ENCODE measurements around the gene HNRNPA3. TPM values are rescaled to one million over a fixed set of nuclear protein-coding genes. Genes with fewer than 3 reads are reported as not detected.

HNRNPA3 gene
- 100 to 1,000 TPM; 309 to 312 TPM for total RNA-seq

DNA sequence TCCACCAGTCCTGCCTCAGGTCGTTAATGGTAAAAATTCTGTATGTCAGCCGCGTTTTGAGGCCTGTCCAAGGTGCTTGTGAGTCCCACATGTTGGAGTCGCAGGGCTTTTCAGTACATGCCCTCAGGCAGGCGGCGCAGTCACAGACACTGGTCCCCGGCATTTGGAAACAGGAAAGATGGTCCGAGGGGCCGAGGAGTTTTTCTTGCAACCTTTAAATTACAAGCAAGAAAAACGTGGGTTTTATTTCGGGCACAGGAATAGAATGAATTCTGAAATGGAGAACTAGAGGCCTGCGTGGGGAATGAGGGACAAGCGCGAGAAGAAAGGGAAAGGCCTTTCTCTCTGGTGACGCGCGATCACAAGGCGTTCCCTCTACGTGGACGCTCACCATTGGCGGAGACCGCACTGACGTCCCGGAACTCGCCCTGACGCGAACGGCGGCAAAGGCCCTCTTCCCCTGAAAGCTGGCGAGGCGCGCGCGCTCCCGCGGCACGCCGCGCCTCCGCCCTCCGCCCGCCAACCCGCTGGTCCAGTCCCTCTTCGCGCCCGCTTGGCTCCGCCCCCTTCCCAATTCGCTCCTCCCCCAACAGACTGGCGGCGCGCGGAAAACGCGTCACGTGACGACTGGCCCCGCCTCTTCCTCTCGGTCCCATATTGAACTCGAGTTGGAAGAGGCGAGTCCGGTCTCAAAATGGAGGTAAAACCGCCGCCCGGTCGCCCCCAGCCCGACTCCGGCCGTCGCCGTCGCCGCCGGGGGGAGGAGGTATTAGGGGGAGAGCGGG lies at the start of gene HNRNPA3:
Gene HNRNPA3 (plus strand): TSS at position 689 of the 785 bp plus-strand sequence. CDS start 6 bp downstream, at position 695.
- CTCF ChIA-PET = interaction anchor here (0.7 to 3.6 kb wide), 10 partner anchors 10 to 194 kb away, joined by 3 to 30 read pairs (median 8); partner anchors contain the start of gene NFE2L2
- Mint-ChIP-seq H3K27me3 (no peaks in the 10 kb centered on the region), H3K4me1 (peaks cover 46% of the 10 kb centered on the region), H3K36me3 (ENCODE audit: low read depth) (peaks cover 48% of the 10 kb centered on the region), H3K9me3 (no peaks in the 10 kb centered on the region), H3K27ac (peak within 1 kb of the TSS; percentile 100), H3K4me3 (peak within 1 kb of the TSS; percentile 94)
- POLR2A ChIA-PET = interaction anchor here (0.7 to 4.7 kb wide), 35 partner anchors 10 to 357 kb away, joined by 3 to 255 read pairs (median 5); partner anchors contain the start of genes AGPS and NFE2L2
- DNase-seq = peak; percentile 100

GRCh38 chr2:177164131-177164530 lies 48.5 kb upstream of the HNRNPA3 start:
- Mint-ChIP-seq H3K27me3 (peaks cover 9% of the 10 kb centered on the region), H3K27ac (no peak overlapping the region), H3K4me3 (no peak overlapping the region), H3K4me1 (peaks cover 32% of the 10 kb centered on the region), H3K36me3 (ENCODE audit: low read depth) (no peaks in the 10 kb centered on the region), H3K9me3 (no peaks in the 10 kb centered on the region)
- ChIA-PET POLR2A (interaction anchor here (0.9 to 6.1 kb wide), 11 partner anchors 33 to 229 kb away, joined by 3 to 102 read pairs (median 5); partner anchors contain the start of genes HNRNPA3 and NFE2L2), CTCF (interaction anchor here (0.9 to 7.1 kb wide), 44 partner anchors 8 to 603 kb away, joined by 3 to 168 read pairs (median 6); partner anchors contain the start of genes AGPS, HNRNPA3 and NFE2L2)
- no peak for DNase-seq

DNA sequence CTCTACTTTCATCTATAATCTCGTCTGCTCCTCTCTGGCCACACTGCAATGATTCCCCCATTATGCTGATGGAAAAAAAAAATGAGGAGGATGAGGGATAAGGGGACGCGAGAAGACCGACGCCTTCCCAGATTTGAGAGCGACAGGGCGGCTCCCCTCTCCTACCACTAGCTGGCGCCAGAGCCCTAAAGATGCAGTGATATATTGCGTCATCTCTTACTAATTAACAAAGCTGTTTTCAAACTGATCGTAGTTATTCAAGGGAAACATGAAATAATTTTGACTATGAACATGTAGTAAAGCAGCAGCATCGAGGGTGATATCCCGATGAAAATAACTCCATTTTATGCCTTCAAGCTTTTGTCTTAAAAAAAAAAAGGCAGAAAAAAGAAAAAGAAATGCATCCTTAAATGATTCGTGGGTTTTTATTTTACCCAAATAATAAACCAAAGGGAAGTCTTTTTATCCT lies 48.0 kb upstream of the HNRNPA3 start:
- no peak overlapping the region for H3K27ac Mint-ChIP-seq
- POLR2A ChIA-PET = interaction anchor here (0.7 to 6.1 kb wide), 13 partner anchors 33 to 229 kb away, joined by 3 to 102 read pairs (median 5); partner anchors contain the start of genes HNRNPA3 and NFE2L2
- no peak overlapping the region for H3K4me3 Mint-ChIP-seq

GRCh38 chr2:177165061-177165583 lies 47.5 kb upstream of the HNRNPA3 start:
- no peak for DNase-seq
- H3K4me3 Mint-ChIP-seq = no peak overlapping the region

More for the DNA sequence above, 48.0 kb upstream of the HNRNPA3 start:
- DNase-seq = peak; percentile 83
- H3K4me1 Mint-ChIP-seq = peaks cover 36% of the 10 kb centered on the region
- CTCF ChIA-PET = interaction anchor here (0.5 to 7.1 kb wide), 67 partner anchors 9 to 603 kb away, joined by 3 to 168 read pairs (median 5); partner anchors contain the start of genes AGPS, HNRNPA3 and NFE2L2
- no peaks in the 10 kb centered on the region for H3K36me3 Mint-ChIP-seq (ENCODE audit: low read depth)
- no peaks in the 10 kb centered on the region for H3K9me3 Mint-ChIP-seq
- H3K27me3 Mint-ChIP-seq = peaks cover 9% of the 10 kb centered on the region

DNA sequence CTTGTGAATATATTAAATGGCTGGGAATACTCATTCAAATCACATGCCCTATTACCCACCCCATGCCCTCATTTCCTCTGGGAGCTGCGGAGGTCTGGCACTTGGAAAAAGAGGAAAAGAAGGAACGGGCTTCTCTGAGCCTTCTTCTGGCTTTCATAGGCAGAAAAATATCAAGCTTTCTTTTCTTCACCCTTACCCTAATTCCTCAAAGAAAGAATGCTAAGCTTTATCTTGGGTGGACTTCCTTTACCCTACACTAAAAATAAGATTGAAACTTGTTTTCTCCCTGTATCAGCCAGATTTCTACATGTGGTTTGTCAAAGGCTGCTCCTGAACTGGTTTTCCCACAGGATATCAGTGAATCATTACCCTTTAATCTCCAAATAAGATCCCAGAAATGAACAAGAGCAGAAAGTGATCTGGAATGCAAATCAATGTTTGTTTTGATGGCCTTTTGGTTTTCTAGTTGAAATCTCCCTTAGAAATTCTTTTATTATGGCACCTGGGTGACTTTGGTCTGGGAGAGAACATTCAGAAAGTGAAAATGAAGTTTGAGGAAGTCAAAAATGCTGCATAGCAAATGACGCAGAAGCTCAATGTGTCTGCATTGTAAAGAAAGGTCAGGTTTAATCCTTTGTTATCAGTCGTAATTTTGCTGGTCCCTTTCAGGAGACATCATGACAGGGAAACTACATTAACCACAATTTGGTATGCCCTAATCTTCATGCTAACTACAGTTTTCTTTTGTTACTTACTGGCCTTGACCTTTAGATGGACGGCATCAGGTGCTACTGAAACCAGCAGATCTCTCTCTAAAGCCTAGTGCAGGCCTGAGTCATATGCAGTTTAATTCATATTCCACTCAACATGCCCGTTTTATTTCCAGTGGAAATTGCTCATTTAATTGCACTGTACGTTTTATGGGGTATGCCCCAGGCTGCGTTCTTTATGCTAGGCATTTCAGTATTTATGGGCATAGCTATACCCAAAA lies 46.6 kb upstream of the HNRNPA3 start:
- peak overlapping the region; percentile 57 for H3K4me3 Mint-ChIP-seq
- no peak for DNase-seq
- H3K27ac Mint-ChIP-seq = peak overlapping the region; percentile 76
- no peaks in the 10 kb centered on the region for H3K36me3 Mint-ChIP-seq (ENCODE audit: low read depth)
- peaks cover 43% of the 10 kb centered on the region for H3K4me1 Mint-ChIP-seq
- CTCF ChIA-PET = interaction anchor here (0.5 to 7.1 kb wide), 33 partner anchors 9 to 554 kb away, joined by 3 to 168 read pairs (median 6); partner anchors contain the start of genes HNRNPA3 and NFE2L2
- H3K9me3 Mint-ChIP-seq = no peaks in the 10 kb centered on the region
- POLR2A ChIA-PET = interaction anchor here (0.6 to 6.1 kb wide), 8 partner anchors 32 to 168 kb away, joined by 3 to 102 read pairs (median 4); partner anchors contain the start of genes HNRNPA3 and NFE2L2
- peaks cover 6% of the 10 kb centered on the region for H3K27me3 Mint-ChIP-seq

More at GRCh38 chr2:177165061-177165583, 47.5 kb upstream of the HNRNPA3 start:
- Mint-ChIP-seq H3K27ac (no peak overlapping the region), H3K36me3 (ENCODE audit: low read depth) (no peaks in the 10 kb centered on the region), H3K27me3 (peaks cover 9% of the 10 kb centered on the region), H3K4me1 (peaks cover 42% of the 10 kb centered on the region), H3K9me3 (no peaks in the 10 kb centered on the region)
- ChIA-PET POLR2A (interaction anchor here (0.7 to 6.1 kb wide), 16 partner anchors 32 to 228 kb away, joined by 3 to 102 read pairs (median 4); partner anchors contain the start of genes HNRNPA3 and NFE2L2), CTCF (interaction anchor here (0.5 to 7.1 kb wide), 66 partner anchors 9 to 602 kb away, joined by 3 to 168 read pairs (median 5); partner anchors contain the start of genes AGPS, HNRNPA3 and NFE2L2)

GRCh38 chr2:177169810-177170514 lies 42.6 kb upstream of the HNRNPA3 start:
- no peaks in the 10 kb centered on the region for H3K27me3 Mint-ChIP-seq
- H3K9me3 Mint-ChIP-seq = no peaks in the 10 kb centered on the region
- H3K27ac Mint-ChIP-seq = no peak overlapping the region
- ChIA-PET CTCF (interaction anchor here (0.6 to 1.3 kb wide), 6 partner anchors 14 to 430 kb away, joined by 3 to 4 read pairs (median 4); no protein-coding TSS in a partner anchor), POLR2A (interaction anchor here (0.7 to 6.1 kb wide), 5 partner anchors 22 to 95 kb away, joined by 3 to 102 read pairs (median 3); partner anchors contain the start of genes HNRNPA3 and NFE2L2)
- no peak for DNase-seq
- H3K4me1 Mint-ChIP-seq = peaks cover 36% of the 10 kb centered on the region
- no peaks in the 10 kb centered on the region for H3K36me3 Mint-ChIP-seq (ENCODE audit: low read depth)
- H3K4me3 Mint-ChIP-seq = no peak overlapping the region

- Mint-ChIP-seq H3K9me3 (no peaks in the 10 kb centered on the region), H3K4me1 (peaks cover 27% of the 10 kb centered on the region), H3K4me3 (no peak overlapping the region), H3K27ac (no peak overlapping the region), H3K36me3 (ENCODE audit: low read depth) (no peaks in the 10 kb centered on the region), H3K27me3 (peaks cover 5% of the 10 kb centered on the region)
- ChIA-PET POLR2A (interaction anchor here (1.7 kb wide), 1 partner anchor 41 kb away, joined by 6 read pairs; the partner anchor contains the start of gene HNRNPA3), CTCF (no interaction called here)
- DNase-seq = no peak
These were observed 41.2 kb upstream of the HNRNPA3 start for GRCh38 chr2:177171418-177171865.

- Mint-ChIP-seq H3K4me1 (peaks cover 23% of the 10 kb centered on the region), H3K9me3 (no peaks in the 10 kb centered on the region), H3K27ac (no peak overlapping the region), H3K4me3 (no peak overlapping the region), H3K27me3 (peaks cover 5% of the 10 kb centered on the region), H3K36me3 (ENCODE audit: low read depth) (no peaks in the 10 kb centered on the region)
- CTCF ChIA-PET = interaction anchor here (1.0 kb wide), 1 partner anchor 121 kb away, joined by 4 read pairs; no protein-coding TSS in a partner anchor
- POLR2A ChIA-PET = interaction anchor here (1.7 kb wide), 1 partner anchor 40 kb away, joined by 6 read pairs; the partner anchor contains the start of gene HNRNPA3
- DNase-seq = no peak
These were observed 40.3 kb upstream of the HNRNPA3 start for GRCh38 chr2:177172034-177172880.

- CTCF ChIA-PET = interaction anchor here (2.1 kb wide), 1 partner anchor 17 kb away, joined by 5 read pairs; no protein-coding TSS in a partner anchor
- H3K36me3 Mint-ChIP-seq (ENCODE audit: low read depth) = no peaks in the 10 kb centered on the region
- H3K9me3 Mint-ChIP-seq = no peaks in the 10 kb centered on the region
- peaks cover 8% of the 10 kb centered on the region for H3K4me1 Mint-ChIP-seq
- H3K27ac Mint-ChIP-seq = no peak overlapping the region
- peaks cover 5% of the 10 kb centered on the region for H3K27me3 Mint-ChIP-seq
- H3K4me3 Mint-ChIP-seq = no peak overlapping the region
- DNase-seq = no peak
- POLR2A ChIA-PET = interaction anchor here (1.0 to 1.5 kb wide), 2 partner anchors 38 to 89 kb away, joined by 4 to 5 read pairs; partner anchors contain the start of genes HNRNPA3 and NFE2L2
These were observed 38.1 kb upstream of the HNRNPA3 start for GRCh38 chr2:177174486-177174885.

- H3K27ac Mint-ChIP-seq = no peak overlapping the region
- POLR2A ChIA-PET = no interaction called here
- no peaks in the 10 kb centered on the region for H3K36me3 Mint-ChIP-seq (ENCODE audit: low read depth)
- H3K9me3 Mint-ChIP-seq = no peaks in the 10 kb centered on the region
- H3K4me1 Mint-ChIP-seq = no peaks in the 10 kb centered on the region
- CTCF ChIA-PET = interaction anchor here (1.1 to 2.5 kb wide), 4 partner anchors 10 to 39 kb away, joined by 3 to 10 read pairs (median 4); no protein-coding TSS in a partner anchor
- H3K27me3 Mint-ChIP-seq = peaks cover 8% of the 10 kb centered on the region
- no peak overlapping the region for H3K4me3 Mint-ChIP-seq
- DNase-seq = no peak
These were observed 36.5 kb upstream of the HNRNPA3 start for GRCh38 chr2:177175917-177176668.

Data from activated CD4-positive, alpha-beta memory T cell treated with anti-CD3 and anti-CD28 coated beads, Interleukin-2, amount 10 ng/mL, durations not matched to agents 7 days and 5 days (primary cell).